Stimulated activated CD8-positive, alpha-beta memory T cell treated with anti-CD3 and anti-CD28 coated beads, Interleukin-15, amount 100 ng/mL, for 4 hours (primary cell): ENCODE data around the gene WWOX.

Experiments used
- DNase-seq, 2 donors: peaks; one replicate each; pipeline ENCODE4 v3.0.0-alpha.2; 2020; ENCODE audit warnings: low read depth in 2 of 2

WWOX gene

DNA sequence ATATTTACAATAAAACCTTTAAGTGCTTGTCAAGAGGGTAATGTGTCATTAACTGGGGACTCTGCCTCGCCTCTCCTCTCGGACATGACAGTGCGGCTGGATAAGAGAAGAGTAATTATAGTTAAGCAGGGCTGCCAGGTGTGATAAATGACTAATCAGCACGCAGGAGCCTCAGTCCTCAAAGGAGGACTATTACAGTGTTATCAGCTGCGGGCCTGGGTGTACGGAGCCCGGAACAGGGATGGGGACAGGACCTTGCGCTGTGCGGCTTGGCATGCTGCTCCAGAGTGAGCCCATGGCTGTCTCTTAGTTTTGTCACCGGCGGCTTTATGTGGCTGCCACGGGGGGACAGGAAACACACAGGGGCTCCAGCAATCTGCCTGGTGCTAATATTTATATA is 893.9 kb downstream of the WWOX start:
- no peak for DNase-seq

- DNase-seq: no peak
Measured at GRCh38 chr16:78994135-78994745, 894.8 kb downstream of the WWOX start.

DNA sequence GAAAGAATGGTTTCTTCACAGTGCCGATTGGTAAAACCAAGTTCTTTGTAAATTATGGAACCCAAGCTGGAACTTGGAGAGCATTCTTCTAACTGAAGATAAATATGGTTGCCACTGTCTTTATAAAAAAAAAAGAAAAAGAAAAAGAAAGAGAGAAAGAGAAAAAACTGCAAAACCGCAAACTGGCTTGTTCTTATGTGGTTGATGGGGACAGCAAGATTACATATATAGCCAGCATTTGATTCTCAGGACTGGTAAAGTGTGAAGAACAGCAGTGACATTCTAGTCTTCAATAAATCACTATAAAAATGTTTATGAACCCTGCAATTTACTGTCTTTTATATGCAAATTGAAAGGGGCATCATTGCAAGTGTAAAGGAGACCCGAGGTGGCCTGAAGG is 896.0 kb downstream of the WWOX start:
- DNase-seq: no peak

DNA sequence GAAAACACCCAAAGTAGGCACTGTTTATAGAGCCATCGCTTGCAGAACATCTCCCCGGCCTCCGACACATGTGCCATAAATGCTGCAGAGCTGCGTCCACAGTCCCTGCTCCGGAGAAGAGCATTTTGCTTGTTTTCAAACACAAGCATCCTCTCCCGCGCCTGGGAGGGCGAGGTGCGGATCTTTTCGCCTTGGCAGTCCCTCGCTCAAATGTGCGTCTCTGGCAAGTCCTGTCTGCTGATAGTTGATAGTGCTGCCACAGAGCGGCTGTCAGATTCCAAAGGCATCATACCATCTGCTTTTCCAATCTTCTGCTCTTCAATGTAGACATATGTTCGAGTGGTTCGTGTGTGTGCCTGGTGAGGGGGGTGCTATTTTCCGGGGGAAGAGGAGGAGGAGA is 897.3 kb downstream of the WWOX start:
- no peak for DNase-seq

- no peak for DNase-seq
Measured at GRCh38 chr16:78998879-78999278, 899.4 kb downstream of the WWOX start.

DNA sequence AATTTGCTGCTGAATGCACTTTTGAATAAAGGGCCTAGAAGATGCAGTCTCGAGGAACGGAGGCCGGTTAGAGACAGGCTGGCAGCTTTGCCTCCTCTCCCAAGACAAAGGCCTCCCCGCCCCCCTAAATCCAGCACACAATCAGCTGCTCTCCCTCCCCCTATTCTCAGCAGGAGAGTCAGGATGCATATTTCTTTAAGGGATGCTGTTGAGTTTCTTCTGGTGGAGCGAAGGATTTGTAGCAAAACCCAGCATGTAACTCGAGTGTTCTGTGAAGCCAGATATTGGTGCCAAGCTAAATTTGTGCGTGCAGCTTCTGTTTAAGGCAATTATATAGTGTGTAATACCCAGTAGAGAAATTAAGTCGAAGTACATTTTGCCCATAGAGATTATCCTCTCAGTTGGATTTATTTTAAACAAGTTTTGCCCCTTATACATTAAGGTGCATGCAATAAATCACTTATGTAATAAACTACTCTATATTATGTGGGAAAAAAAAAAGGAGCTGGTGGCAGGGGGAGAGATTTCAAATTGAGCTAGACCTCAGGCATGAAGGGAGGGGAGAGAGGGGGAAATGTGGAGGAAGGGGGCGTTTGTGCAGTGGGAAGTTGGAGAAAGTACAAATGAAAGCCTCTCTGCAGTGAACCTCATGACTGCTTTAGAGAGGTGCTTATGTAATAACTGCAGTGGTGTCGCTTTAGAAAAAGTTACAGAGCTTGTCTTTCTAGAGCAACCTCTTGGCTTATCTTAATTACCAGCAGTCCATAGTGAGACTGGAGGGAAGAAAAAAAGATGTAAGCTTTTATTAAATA is 901.9 kb downstream of the WWOX start:
- no peak for DNase-seq

DNA sequence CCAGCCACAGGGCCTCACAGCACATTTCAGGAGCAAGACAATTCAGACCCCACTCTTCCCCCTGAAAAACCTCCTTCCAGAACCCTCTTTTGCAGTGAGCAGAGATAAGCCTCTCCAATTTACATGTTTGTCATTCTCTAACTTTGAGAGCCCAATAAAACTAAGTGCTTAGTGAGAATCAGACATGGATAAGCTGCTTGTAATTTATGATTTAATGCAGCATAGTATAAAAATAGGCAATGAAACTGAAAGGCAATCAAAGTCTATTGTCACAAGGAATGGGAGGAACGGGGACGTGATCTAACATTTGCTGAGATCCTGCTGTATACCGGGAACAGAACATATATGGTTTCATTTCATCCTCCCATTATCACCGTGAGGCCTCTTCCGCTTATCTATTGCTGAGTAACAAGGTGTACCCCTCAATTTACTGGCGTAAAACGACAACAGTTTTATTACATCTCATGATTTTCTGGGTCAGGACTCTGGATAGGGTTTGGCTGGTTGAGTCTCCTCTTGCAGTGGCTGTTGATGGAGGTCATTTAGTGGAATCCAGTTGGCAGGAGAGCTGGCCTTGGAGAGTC is 903.7 kb downstream of the WWOX start:
- DNase-seq: no peak

DNA sequence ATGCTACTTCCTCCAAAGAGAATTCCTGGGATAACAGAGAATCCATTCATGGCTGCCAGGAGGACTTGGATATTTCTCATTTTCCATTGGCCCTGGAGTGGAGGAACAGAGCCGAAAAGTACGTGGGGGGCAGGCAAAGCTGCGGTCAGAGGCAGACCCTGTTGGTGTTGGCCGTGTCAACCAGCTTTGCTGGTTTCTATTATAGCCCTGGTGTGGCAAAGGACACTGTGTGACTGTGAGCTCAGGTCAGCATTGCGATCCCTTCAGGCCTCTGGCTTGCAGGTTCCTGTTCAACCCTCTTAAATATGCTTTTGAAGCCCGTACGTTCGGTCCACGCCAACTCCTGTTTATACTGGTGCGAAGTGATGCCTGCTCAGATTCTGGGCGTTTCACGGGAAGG is 904.9 kb downstream of the WWOX start:
- no peak for DNase-seq

GRCh38 chr16:79005096-79005495 is 905.6 kb downstream of the WWOX start:
- no peak for DNase-seq

DNA sequence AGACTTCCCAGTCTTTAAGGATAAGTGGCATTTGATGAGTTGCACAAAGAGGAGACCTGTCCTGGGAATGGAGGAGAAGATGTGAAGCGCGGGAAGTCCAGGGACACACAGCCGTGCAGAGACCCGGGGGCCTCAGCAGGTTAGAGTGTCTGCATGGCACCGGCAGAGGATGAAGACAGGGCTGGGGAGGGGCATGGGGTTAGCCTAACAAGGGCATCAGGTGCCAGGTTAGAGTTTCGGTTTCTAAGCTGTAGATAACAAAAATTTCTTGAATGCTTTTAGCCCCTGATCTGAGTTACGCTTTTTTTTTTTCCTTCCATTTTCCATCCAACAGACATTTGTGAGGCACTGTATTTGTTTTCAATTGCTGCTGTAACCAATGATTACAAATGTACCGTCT is 906.8 kb downstream of the WWOX start:
- DNase-seq: no peak

DNA sequence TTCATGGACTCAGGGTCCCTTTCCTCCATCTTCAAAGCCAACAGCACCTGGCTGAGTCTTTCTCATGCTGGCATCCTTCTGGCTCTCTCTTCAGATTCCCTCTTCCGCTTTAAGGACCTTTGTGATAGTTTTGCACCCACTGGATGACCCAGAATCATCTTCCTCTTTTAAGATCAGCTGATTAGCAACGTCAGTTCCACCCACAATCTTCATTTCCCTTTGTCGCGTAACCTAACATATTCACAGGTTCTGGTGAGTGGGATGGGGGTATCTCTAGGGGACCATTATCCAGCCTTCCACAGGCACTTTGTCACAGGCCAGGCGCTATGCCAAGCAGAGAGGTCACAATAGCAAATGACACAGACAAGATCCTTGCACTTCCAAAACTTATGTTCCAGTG is 907.3 kb downstream of the WWOX start:
- DNase-seq: no peak

GRCh38 chr16:79007614-79008013 is 908.2 kb downstream of the WWOX start:
- DNase-seq: no peak

DNA sequence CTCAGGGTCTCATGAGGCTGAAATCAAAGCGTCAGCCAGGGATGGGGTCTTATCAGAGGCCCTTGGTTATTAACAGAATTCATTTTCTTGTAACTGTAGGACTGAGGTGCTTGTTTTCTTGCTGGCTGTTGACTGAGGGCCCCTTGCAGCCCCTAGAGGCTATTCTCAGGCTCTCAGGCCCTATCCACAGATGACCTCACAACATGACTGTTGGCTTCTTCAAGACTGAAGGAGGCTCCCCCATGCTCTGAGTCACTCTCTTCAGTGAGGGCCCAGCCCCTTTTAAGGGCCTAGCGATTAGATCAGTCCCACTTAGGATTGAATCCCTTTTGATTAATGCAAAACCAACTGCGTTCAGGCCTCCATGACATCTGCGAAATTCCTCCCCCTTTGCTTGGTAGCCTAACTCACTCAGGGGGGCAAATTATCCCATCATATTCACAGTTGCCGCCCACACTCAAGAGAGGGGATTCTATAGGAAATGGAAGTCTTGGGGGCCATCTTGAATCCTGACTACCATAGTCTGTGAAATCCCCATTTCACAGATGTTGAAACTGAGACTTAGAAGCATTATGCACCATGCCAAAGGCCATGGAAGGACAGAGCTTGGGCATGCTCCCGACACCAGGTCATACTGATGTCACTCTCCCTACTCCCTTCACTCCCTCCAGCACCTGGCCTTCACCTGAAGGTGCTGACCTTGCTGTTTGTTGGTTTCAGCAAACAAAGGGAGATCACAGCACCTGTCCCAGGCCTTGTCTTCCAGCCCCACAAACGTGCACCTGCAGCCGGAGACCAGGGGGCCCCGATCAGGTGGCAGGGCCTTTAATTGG is 908.8 kb downstream of the WWOX start:
- no peak for DNase-seq

- DNase-seq: no peak
Measured at GRCh38 chr16:79008869-79009179, 909.4 kb downstream of the WWOX start.

DNA sequence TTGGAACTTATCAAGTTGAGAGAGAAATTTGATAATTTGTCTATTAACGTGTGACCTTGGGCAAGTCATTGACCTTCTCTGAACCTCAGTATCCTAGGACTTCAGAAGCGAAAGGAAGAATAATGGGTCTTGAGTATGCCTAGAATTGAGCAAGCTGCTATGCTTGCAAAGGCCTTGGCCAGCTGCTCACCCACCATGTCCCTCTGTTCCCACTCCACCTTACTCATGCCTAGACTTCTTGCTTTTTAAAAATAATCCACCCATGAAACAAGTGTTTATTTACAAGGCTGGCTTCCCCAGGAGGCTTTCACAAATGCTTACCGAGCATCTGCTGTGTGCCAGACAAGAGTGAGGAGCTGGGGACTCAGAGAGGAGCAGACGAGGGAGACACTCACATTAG is 910.4 kb downstream of the WWOX start:
- DNase-seq: no peak

GRCh38 chr16:79011282-79011681 is 911.8 kb downstream of the WWOX start:
- no peak for DNase-seq

GRCh38 chr16:79012671-79013434 is 913.4 kb downstream of the WWOX start:
- no peak for DNase-seq

- DNase-seq: no peak
Measured at GRCh38 chr16:79013930-79014660, 914.6 kb downstream of the WWOX start.

DNA sequence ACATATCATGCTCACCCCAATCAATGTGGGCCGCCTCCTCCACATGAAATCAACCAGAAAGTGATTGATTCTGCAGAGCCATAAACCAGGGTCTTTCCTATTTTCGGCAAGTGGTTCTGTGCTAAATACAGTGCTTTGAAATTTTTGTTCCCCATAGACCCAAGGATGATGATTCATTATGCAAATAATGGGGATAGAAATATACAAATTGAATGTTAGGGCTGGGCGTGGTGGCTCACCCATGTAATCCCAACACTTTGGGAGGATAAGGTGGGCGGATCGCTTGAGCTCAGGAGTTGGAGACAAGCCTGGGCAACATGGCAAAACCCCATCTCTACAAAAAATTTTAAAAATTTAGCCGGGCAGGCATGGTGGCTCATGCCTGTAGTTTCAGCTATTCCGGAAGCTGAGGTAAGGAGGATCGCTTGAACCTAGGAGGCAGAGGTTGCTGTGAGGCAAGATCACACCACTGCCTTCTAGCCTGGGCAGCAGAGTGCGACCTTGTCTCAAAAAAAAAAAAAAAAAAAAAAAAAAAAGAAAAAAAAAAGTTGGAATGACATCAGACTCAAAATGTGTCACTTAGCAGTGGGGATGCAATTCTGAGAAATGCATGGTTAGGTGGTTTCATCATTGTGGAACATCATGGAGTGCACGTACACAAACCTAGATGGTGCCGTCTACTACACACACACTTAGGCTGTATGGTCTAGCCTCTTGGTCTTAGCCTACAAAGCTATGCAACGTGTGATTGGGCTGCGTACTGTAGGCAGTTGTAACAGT is 919.4 kb downstream of the WWOX start:
- no peak for DNase-seq

DNA sequence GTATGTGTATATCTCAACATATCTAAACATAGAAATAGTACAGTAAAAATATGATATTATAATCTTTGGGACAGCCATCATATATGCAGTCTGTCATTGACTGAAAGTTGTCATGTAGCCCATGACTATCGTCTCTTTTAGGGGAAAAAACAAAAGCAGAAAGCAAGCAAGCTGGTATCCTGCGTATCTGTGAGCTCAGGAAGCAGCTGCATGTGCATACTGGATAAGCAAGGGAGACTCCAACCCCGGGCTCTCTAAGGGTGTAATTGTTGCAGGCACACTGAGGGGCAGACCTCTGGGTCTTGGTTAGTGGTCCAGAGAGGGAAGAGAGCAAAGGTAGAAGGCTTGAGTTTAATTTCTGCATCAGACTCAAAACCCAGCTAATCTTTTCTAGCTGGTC is 920.0 kb downstream of the WWOX start:
- DNase-seq: no peak
